ENCODE results near the gene PNMA1. TPM values are rescaled to one million over a fixed set of nuclear protein-coding genes. Genes with fewer than 3 reads are reported as not detected.
"Not testable (repeated sequence)": the region's sequence is repeated elsewhere in the genome, so short reads cannot be mapped to it uniquely, and the experiment has no call there.

PNMA1 gene
- total RNA-seq, 1 donor from 2014 or later: 12.9 TPM

DNA sequence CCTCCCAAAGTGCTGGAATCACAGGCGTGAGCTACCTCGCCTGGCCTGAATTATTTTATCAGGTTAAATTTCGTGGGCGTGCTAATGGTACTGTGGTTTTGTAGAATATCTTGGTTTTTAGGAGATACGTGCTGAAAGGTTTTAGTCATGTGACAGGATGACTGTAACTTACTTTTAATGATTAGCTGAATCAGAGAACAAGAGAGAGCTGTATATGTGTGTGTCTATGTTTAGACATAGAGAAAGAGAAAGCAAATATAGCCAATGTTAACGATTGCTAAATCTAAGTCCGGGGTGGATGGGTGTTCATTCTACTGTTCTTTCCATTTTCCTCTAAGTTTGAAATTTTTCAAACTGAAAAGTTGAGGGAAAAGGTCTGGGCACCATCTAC is 9.2 kb upstream of the PNMA1 start:
- intact Hi-C loops (cut with DNase I): loop anchor here (10.0 kb wide), 1 partner anchor 61 kb away; no protein-coding TSS in a partner anchor
- ATAC-seq (ENCODE audit: poor library complexity) (no peak), DNase-seq (no peak)

DNA sequence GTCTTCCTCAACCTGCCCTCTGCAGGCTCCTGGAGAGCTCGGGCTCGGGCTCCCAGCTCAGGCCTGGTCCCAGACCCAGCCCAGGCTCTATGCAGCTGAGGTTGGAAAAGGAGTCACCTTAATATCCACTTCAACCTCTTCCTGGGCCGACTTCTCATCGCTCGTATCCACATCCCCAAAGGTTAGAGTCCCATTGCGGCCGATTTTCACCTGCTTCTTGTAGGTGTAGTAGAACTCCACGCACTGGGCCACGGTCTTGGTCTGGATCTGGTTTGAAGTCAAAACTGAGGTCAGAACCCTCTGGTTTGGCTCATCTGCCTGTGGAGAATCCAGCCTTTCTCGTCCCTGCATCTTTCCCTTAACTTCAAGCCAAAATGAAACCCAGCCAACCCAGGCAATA is 8.4 kb upstream of the PNMA1 start:
- intact Hi-C loops (cut with DNase I): loop anchor here (10.0 kb wide), 1 partner anchor 62 kb away; no protein-coding TSS in a partner anchor
- no peak for ATAC-seq (ENCODE audit: poor library complexity)
- DNase-seq: no peak

DNA sequence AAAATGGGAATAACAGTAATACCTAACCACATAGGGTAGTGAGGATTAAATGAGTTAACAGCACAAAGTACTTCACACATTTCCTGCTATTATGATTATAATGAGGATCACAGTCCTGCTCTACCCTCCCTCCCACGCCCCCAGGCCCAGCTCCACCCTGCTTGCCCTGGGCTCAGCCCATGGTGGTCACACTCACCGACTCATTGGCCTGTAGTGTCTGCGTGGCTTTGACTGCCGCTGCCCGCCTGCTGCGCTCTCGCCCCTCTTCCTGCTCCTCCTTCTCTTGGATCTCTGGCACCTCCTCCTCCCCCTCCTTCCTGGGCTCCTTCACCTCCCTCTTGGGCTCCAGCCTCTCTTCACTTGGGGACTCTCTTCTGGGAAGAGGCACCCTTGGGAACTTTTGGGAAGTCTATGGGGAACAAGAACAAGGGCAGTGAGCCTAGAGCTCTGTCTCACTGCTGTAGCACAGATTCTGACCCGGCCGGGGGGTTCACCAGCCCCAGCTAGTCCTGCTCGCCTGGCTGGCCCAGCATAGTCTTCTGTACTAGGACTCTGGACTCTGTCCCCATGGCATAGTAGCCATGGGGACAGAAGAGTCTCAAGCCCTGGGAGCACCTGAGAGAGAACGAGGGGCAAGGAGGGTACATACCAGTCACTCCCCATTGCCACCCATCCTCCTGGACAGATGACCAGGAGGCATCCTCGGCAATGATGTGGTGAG is 7.1 kb upstream of the PNMA1 start:
- DNase-seq (no peak), ATAC-seq (ENCODE audit: poor library complexity) (no peak)
- intact Hi-C loops (cut with DNase I): loop anchor here (10.0 kb wide), 1 partner anchor 64 kb away; no protein-coding TSS in a partner anchor

DNA sequence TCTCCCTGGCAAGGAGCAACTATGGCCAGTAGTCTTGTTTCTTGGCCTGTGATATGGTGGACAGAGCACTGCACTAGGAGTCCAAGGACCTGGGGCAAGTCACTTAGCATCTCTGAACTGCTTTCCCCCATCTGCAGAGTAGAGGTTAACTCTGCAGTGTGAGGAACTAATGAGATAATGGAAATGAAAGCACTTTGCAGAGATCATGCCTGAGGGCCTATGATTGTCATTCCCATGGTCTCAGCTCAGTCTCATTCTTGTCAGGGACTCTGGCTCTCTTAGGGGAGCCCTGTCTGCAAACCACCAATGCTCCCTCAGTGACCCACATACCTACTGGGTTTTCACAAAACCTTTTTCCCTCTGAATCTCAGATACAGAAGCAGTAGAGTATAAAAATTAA is 6.5 kb upstream of the PNMA1 start:
- intact Hi-C loops (cut with DNase I): loop anchor here (10.0 kb wide), 1 partner anchor 64 kb away; no protein-coding TSS in a partner anchor
- no peak for ATAC-seq (ENCODE audit: poor library complexity)

DNA sequence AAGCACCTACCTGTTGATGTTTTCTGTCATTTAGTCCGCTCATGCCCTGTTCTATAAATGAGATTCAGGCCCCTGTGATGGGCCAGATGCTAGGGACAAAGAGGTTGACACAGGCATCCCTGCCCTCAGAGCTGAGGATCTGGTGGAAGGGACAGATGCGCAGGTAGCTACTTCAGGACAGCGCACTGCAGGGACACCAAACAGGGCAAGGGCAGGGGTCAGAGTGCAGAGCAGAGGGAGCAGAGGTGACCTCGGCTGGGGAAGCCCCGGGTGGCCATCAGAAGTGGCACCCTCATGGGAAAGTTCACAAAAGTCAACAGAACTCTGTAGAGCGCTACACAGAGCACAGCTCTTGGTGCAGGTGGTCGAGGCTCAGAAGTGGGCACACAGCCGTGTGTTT is 5.6 kb upstream of the PNMA1 start:
- ATAC-seq (ENCODE audit: poor library complexity): no peak
- intact Hi-C loops (cut with DNase I): loop anchor here (10.0 kb wide), 1 partner anchor 65 kb away; no protein-coding TSS in a partner anchor
- peak; percentile 22 for DNase-seq

More for the DNA sequence above, 6.5 kb upstream of the PNMA1 start:
- DNase-seq: no peak

DNA sequence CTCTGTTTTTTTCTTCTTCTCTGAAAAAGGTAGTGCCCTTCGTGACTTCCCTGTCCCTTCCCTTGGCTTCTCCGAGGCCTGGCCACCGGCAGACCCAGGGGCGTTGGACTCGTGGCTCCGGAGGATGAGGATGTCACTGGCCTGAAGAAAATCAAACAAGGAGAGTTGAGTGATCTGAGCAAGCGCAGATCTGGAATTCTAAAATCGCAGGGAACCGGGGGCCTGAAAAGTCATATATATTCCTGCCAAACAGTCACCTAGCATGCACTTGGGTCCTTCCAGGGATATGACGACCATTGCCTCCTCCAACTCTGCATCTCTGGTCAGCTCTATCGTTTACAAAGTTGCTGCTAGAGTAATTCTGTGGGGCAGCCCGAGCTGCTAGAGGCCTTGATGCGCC is 5.2 kb upstream of the PNMA1 start:
- ATAC-seq (ENCODE audit: poor library complexity): no peak
- DNase-seq: no peak
- intact Hi-C loops (cut with DNase I): no loop called here

DNA sequence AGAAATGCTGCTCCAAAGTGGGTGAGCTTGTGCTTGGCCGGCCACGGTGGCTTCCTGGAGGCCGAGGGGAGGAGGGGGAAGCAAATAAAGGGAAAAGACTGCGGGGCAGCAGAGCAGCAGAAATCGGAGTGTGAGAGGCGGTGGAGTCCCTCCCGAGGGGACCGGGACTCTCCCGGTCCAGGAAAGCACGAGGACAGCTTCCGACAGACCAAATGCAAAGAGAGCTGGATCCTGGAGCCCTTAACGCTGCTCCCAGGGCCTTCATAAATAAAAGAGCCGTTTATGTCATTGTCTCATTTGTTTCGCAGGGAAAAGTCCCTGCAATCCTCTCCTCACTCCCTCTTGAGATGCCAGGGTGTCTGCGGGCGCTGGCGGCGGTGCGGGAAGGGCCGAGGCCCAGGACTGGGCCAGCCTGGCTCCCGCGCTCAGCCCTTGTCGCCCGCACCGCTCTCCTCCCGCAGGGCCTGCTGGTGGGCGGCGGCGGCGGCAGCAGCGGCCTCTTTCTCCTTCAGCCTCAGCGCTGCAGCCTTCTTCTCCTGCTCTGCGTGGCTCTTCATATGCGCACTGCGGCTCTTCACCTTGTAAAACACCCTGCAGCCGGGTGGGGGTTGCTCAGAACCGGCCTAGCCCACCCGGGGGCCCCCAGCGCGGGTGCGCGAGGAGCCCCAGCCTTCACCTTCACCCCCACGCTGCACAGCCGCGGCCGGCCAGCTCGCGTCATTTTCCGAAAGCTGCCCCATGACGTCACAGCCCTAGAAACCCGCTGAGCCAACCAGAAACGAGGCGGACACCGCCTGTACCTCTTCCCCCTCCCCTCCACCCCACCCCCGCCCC is 4.5 kb upstream of the PNMA1 start:
- intact Hi-C loops (cut with DNase I): no loop called here
- ATAC-seq (ENCODE audit: poor library complexity): no peak
- no peak for DNase-seq

DNA sequence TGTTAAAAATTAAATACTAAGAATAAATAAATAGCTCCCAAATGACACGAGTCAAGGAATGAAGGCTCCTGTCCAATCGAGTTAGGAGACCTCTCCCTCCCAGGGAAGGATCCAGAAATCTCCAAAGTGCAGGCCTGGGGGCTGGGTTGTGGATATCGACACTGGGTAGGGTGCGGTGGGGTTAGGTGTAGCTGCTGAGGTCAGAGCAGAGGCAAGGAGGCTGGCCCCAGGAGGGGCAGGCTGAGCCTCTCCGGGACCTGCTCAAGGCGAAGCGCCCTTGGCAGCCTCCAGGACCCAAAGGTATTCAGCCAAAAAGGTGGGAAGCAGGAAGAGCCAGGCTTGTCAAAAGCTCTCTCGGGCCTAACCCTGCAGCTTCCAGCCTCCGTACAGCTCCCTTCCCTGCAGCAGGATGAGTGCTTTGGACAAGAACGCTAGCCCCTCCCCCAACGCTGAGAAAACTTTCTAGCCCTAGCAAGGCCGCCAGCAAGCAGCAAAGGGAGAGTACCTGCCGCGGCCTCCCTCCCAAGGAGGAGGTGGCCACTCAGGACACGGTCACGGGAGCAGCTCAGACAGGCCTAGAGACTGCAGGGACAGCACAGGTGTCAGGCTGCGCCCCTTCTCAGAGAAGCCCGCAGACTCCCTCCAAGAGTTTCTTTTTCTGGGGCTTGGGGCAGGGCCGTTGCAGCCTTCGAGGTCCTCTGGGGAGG is 3.7 kb upstream of the PNMA1 start:
- ATAC-seq (ENCODE audit: poor library complexity) (no peak), DNase-seq (no peak)
- intact Hi-C loops (cut with DNase I): no loop called here

DNA sequence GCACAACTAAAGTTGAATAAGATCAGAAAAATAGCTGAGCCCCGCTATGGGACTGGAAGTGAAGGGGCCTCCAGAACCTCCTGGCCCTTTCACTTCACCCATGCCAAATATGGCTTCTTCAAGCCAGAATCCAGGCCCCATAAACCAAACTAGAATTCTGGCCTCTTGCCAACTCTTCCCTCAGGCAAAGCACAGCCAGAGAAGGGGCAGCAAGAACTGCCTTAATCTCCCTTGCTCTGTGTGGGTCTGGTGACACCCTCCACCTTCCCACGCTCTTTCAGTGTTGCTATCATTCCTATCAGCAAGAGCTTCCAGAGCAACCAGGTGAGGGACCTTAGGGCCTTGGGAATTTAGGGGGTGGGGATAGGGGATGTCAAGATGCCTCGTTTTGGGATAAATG is 3.1 kb upstream of the PNMA1 start:
- DNase-seq: no peak
- no peak for ATAC-seq (ENCODE audit: poor library complexity)
- intact Hi-C loops (cut with DNase I): no loop called here

DNA sequence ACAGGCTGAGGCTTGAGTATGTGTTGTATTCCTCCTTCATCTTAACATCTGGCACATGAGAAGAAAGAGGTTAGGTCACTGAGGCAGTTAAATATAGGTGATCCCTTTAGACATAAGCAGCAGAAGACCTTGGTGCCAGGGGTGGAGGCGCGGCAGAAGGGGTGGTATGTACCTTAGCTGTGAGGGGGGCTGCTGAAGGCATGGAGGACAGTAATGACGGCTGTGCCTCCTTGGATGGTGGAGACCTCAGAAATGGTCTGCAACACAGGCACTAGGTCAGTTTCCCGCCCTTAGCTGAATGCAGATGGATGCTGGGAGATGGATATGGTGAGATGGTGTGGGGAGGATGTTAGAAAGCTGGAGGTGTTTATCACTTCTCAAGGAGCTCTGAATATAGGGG is 1.5 kb upstream of the PNMA1 start:
- no peak for ATAC-seq (ENCODE audit: poor library complexity)
- DNase-seq: no peak
- intact Hi-C loops (cut with DNase I): no loop called here

DNA sequence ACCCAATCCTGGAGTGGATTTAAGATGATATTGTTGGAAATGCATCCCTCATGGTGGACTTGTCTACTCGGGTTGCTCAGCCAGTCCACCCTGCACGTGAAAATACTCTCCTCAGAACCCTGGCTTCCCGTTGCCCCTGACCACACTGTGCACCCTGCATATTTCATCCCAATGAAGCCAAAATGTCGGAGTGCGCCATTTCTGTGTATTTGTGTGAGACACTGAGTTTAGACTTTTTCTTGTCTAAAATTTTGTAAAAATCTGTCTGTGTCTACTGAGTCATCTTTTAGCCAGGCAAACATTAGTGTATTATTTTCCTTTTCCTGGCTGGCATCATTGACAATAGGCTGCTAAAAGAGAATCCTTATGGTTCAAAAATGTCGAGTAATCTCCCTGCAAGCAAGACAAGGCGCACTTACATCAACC is 485 bp upstream of the PNMA1 start:
- intact Hi-C loops (cut with DNase I): no loop called here
- no peak for DNase-seq
- ATAC-seq (ENCODE audit: poor library complexity): no peak

DNA sequence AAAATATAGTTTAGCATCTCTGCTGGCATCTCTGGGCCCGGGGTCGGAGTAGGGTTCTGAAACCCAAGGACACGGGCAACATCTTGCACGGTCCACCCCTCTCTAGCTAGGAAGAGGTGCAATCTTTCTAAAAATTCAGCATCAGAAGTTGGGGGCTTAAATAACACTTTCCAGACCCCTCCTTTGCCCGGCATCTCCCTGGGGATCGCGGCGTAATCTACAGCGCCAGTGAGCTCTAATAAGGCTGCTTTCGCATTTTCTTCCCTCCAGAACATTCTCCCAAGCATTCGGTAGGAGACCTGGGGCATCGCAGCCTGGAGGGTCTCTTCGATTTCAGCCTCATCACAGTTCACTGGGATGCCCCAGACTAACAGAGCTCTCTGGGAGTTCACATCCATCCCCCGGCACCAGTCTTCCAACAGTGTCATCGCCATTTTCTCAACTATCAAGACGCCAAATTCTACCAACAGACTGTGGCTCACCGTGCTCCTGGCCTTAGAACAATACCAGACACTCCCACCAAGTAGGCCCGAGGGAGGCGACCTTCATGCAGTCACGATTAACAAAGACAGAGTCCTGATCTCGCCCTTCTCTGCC is 880 bp downstream of the PNMA1 start:
- DNase-seq (no peak), ATAC-seq (ENCODE audit: poor library complexity) (no peak)
- intact Hi-C loops (cut with DNase I): no loop called here

DNA sequence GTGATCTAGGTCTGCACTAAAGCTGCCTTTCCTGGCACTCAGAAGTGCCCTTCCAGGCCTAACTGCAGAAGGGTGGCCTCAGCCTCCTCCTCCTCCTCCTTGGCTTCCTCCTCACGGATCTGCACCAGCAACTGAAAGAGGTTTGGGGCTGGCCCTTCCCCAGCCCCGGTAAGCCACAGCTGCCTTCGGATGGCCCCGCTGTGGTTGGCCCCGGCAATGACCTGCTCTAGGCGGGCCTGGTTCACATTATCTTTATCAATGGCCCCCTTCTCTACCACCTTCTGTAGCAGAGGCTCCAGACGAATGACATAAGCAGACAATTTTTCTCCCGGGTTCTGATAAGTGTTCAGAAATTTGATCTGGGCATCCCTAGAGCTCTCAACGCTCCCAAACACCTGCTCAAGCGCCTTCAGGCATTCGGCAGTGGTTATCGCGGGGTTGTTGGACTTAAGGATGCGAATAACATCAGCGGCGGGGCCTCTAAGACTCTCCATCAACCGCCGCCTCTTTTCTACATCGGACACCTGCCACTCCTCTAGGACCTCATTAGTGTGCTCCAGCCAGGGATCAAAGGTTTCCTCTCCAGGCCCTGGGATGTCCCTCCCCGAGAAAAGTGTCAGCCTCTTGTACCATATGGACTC is 1.5 kb downstream of the PNMA1 start:
- DNase-seq (no peak), ATAC-seq (ENCODE audit: poor library complexity) (no peak)

DNA sequence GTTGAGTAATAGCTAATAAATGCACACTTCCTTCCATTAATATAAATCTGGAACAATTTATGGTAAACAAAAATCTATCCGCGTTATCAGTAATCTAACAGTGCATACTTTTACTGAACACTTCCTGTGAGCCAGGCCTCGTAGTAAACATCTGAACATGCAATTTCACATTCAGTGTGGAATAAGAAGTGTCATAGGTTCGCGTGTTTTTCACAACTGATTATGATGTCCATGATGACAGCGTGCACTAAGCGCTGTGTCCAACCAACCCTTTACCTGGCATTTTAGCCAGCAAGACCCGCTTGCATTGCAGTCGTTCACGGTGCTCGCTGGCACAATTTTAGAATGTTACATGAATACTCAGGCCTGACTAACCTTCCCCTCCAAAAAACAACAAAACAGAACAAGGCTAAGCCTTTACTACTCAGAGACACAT is 2.1 kb downstream of the PNMA1 start:
- intact Hi-C loops (cut with DNase I): no loop called here
- DNase-seq (no peak), ATAC-seq (ENCODE audit: poor library complexity) (no peak)

More for the DNA sequence above, 1.5 kb downstream of the PNMA1 start:
- intact Hi-C loops (cut with DNase I): no loop called here

DNA sequence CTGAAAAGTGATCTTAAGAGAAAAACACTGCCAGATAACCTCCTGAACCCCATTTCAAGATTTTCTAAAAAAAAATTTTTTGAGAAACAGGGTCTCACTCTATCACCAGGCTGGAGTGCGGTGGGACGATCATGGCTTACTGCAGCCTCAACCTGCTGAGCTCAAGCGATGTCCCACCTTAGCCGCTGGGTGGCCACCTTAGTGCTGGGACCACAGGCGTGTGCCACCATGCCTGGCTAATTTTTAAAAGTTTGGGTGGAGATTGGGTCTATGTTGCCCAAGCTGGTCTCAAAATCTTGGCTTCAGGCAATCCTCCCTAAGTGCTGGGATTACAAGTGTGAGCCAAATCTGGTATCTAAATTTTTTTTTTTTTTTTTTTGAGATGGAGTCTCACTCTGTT is 3.4 kb downstream of the PNMA1 start:
- DNase-seq (no peak), ATAC-seq (ENCODE audit: poor library complexity) (no peak)
- intact Hi-C loops (cut with DNase I): no loop called here

DNA sequence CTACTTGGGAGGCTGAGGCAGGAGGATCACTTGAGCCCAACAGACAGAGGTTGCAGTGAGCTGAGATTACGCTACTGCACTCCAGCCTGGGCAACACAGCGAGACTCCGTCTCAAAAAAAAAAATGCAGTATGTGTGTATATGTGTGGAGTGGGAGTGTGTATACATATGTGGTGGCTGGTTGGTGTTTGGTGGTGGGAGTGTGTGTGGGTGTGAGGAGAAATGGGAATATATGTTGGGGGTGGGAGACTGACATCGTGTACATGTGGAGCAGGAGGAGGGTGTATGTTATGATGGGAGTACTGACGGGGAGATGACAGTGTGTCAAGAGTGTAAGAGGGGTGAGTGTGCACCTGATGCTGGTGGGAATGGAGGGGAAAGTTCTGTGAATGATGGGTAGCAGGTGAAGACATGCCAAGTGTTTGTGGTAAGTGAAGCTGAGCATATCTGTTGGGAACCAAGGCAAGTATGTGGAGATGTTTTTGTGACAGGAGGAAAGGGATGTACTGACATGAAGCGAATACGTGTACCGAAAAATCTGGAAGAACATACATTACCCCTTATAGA is 4.2 kb downstream of the PNMA1 start:
- no peak for DNase-seq
- ATAC-seq (ENCODE audit: poor library complexity): no peak
- intact Hi-C loops (cut with DNase I): no loop called here

DNA sequence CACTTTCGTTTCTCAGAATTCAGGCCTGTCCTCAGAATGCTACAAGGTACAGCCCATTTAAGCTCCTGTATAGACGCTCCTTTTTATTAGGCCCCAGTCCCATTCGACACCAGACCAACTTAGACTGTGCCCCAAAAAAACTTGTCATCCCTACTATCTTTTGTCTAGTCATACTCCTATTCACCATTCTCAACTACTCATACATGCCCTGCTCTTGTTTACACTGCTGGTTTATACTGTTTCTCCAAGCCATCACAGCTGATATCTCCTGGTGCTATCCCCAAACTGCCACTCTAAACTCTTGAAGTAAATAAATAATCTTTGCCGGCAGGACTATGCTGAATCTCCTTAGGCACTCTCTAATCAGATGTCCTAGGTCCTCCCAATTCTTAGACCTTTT is 6.1 kb downstream of the PNMA1 start:
- ATAC-seq (ENCODE audit: poor library complexity); DNase-seq; intact Hi-C loops (cut with DNase I): not testable (repeated sequence)

DNA sequence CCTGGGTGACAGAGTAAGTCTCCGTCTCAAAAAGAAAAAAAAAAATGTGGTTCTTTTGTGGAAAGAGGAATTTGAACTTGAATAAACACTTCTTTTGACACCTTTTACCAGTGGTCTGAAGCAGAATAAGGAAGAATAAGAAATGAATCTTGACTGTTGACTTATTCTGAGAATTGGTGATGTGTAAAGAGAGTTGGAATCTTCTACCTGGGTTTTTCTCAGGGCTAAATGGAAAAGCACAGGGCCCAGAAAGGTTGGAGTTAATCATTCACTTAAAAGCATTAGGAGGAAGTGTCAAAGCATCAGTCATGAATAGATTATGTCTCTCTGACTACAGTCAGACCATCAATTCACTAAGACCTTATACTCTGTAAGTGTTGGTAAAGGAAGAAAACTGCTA is 13.9 kb downstream of the PNMA1 start:
- DNase-seq (no peak), ATAC-seq (ENCODE audit: poor library complexity) (no peak)
- intact Hi-C loops (cut with DNase I): no loop called here

Measured in Right ventricle myocardium superior (tissue), 1 donor.